Esophagus squamous epithelium (tissue), 4 donors: ENCODE data around the gene DIS3L2.

Experiments used
- CTCF ChIP-seq, 6 experiments: fragments of 450-650 bp in 4 of 6; fragments of 200-600 bp in 2 of 6; sonication (generic) in 2 of 6; IDR thresholded peaks; one replicate each; pipeline ENCODE4 v1.5.1; 2016 to 2019; ENCODE audit warnings: antibody characterized with exemption in 6 of 6, mild to moderate bottlenecking in 4 of 6, moderate library complexity in 4 of 6
- POLR2A ChIP-seq, 4 donors: fragments of 450-650 bp; IDR thresholded peaks; one replicate each; pipeline ENCODE4 v1.6.1; 2017; ENCODE audit warnings: antibody characterized with exemption in 4 of 4, mild to moderate bottlenecking in 4 of 4, moderate library complexity in 3 of 4

- no peak for TF ChIP-seq CTCF (IDR thresholded peaks at IDR 0.05)
- TF ChIP-seq POLR2A (IDR thresholded peaks at IDR 0.05) = no peak
Measured at GRCh38 chr2:232341061-232341738, 379.7 kb downstream of the DIS3L2 start.
